HFFc6 (cell line): ENCODE results near the gene LSAMP. TPM values are rescaled to one million over a fixed set of nuclear protein-coding genes. Genes with fewer than 3 reads are reported as not detected.

ENCODE experiments used
- DNase-seq: peaks from one replicate; pipeline ENCODE4 v3.0.0-alpha.2; 2018
- H3K27ac Mint-ChIP-seq: 2 replicates; pipeline ENCODE4 v1.8.0; 2020; ENCODE audit warnings: mild to moderate bottlenecking, mixed read lengths
- H3K27me3 Mint-ChIP-seq: 2 replicates; pipeline ENCODE4 v1.8.0; 2021; ENCODE audit warnings: mild to moderate bottlenecking, moderate library complexity, mixed read lengths; ENCODE audit not compliant: insufficient read depth
- H3K36me3 Mint-ChIP-seq: 2 replicates; pipeline ENCODE4 v1.8.0; 2021; ENCODE audit warnings: low read depth, mixed read lengths
- H3K4me1 Mint-ChIP-seq: 2 replicates; pipeline ENCODE4 v1.8.0; 2020; ENCODE audit warnings: low read depth, mixed read lengths
- H3K4me3 Mint-ChIP-seq: 2 replicates; pipeline ENCODE4 v1.8.0; 2020; ENCODE audit warnings: mild to moderate bottlenecking, moderate library complexity, mixed read lengths
- H3K9me3 Mint-ChIP-seq: 2 replicates; pipeline ENCODE4 v1.8.0; 2020; ENCODE audit warnings: mild to moderate bottlenecking, mixed read lengths
- CTCF ChIP-seq: fragments of 200-600 bp; sonication (generic); IDR thresholded peaks from 2 replicates; pipeline ENCODE4 v1.5.0; 2021; ENCODE audit warnings: antibody characterized with exemption, mild to moderate bottlenecking
- total RNA-seq, 6 experiments: library from RNA; stranded (reverse); fragmentation: NEBNext Ultra II Directional; extraction: Animal tissue kit (Norgen Biotek cat#: 25700); gene quantifications; 2 replicates in 1 of 6; 3 replicates in 5 of 6; pipeline ENCODE4 v1.2.3, GENCODE V29; 2021

The LSAMP gene
- total RNA-seq, 6 experiments from 2014 or later = not detected

GRCh38 chr3:116165135-116165534 lies 280.2 kb downstream of the LSAMP start:
- Mint-ChIP-seq H3K4me3 (no peak overlapping the region), H3K4me1 (no peaks in the 10 kb centered on the region), H3K27ac (no peak overlapping the region), H3K36me3 (no peaks in the 10 kb centered on the region), H3K27me3 (no peaks in the 10 kb centered on the region), H3K9me3 (peaks cover 8% of the 10 kb centered on the region)
- TF ChIP-seq CTCF = no peak
- DNase-seq = no peak

GRCh38 chr3:116164039-116164438 lies 281.2 kb downstream of the LSAMP start:
- TF ChIP-seq CTCF = no peak
- no peaks in the 10 kb centered on the region for H3K27me3 Mint-ChIP-seq
- H3K4me1 Mint-ChIP-seq = no peaks in the 10 kb centered on the region
- DNase-seq = no peak
- H3K9me3 Mint-ChIP-seq = peaks cover 15% of the 10 kb centered on the region
- H3K36me3 Mint-ChIP-seq = no peaks in the 10 kb centered on the region
- H3K27ac Mint-ChIP-seq = no peak overlapping the region
- no peak overlapping the region for H3K4me3 Mint-ChIP-seq

- peaks cover 19% of the 10 kb centered on the region for H3K9me3 Mint-ChIP-seq
- no peaks in the 10 kb centered on the region for H3K36me3 Mint-ChIP-seq
- H3K27ac Mint-ChIP-seq = no peak overlapping the region
- no peak for DNase-seq
- no peaks in the 10 kb centered on the region for H3K27me3 Mint-ChIP-seq
- H3K4me3 Mint-ChIP-seq = no peak overlapping the region
- no peak for TF ChIP-seq CTCF
- H3K4me1 Mint-ChIP-seq = no peaks in the 10 kb centered on the region
Measured at GRCh38 chr3:116161575-116162525, 283.4 kb downstream of the LSAMP start.

- no peaks in the 10 kb centered on the region for H3K27me3 Mint-ChIP-seq
- H3K9me3 Mint-ChIP-seq = peaks cover 27% of the 10 kb centered on the region
- TF ChIP-seq CTCF = no peak
- H3K27ac Mint-ChIP-seq = no peak overlapping the region
- H3K4me1 Mint-ChIP-seq = no peaks in the 10 kb centered on the region
- no peak for DNase-seq
- H3K4me3 Mint-ChIP-seq = no peak overlapping the region
- no peaks in the 10 kb centered on the region for H3K36me3 Mint-ChIP-seq
Measured at GRCh38 chr3:116160594-116160993, 284.7 kb downstream of the LSAMP start.

- Mint-ChIP-seq H3K9me3 (peaks cover 27% of the 10 kb centered on the region), H3K4me3 (no peak overlapping the region), H3K27ac (no peak overlapping the region), H3K4me1 (no peaks in the 10 kb centered on the region), H3K36me3 (no peaks in the 10 kb centered on the region), H3K27me3 (peaks cover 1% of the 10 kb centered on the region; the same call in 1 of the 2 replicates)
- no peak for DNase-seq
- no peak for TF ChIP-seq CTCF
Measured at GRCh38 chr3:116155841-116156240, 289.4 kb downstream of the LSAMP start.
